Measurements from ENCODE around the gene DDX18. TPM values are rescaled to one million over a fixed set of nuclear protein-coding genes. Genes with fewer than 3 reads are reported as not detected.

DDX18 gene
- total RNA-seq, 2 experiments from 2014 or later, result 139 to 156 TPM

- DNase-seq (no peak), ATAC-seq (no peak)
- Mint-ChIP-seq H3K9me3 (no peaks in the 10 kb centered on the region), H3K27me3 (peaks cover 24% of the 10 kb centered on the region), H3K27ac (no peak overlapping the region), H3K4me1 (ENCODE audit: low read depth) (no peaks in the 10 kb centered on the region), H3K36me3 (ENCODE audit: low read depth) (no peaks in the 10 kb centered on the region), H3K4me3 (no peak overlapping the region)
- no peak for TF ChIP-seq CTCF (IDR thresholded peaks at IDR 0.05)
- intact Hi-C loops (cut with micrococcal nuclease), result no loop called here
- POLR2A ChIA-PET, result no interaction called here
- CTCF ChIA-PET, result no interaction called here
These were observed 38.8 kb downstream of the DDX18 start for GRCh38 chr2:117853316-117853715.

- ChIA-PET CTCF (no interaction called here), POLR2A (no interaction called here)
- no peak for DNase-seq
- Mint-ChIP-seq H3K27me3 (peaks cover 24% of the 10 kb centered on the region), H3K27ac (no peak overlapping the region), H3K36me3 (ENCODE audit: low read depth) (no peaks in the 10 kb centered on the region), H3K4me1 (ENCODE audit: low read depth) (no peaks in the 10 kb centered on the region), H3K4me3 (no peak overlapping the region), H3K9me3 (no peaks in the 10 kb centered on the region)
- no peak for ATAC-seq
- intact Hi-C loops (cut with micrococcal nuclease), result no loop called here
- no peak for TF ChIP-seq CTCF (IDR thresholded peaks at IDR 0.05)
These were observed 39.4 kb downstream of the DDX18 start for GRCh38 chr2:117853873-117854272.

GRCh38 chr2:117854610-117855009, 40.1 kb downstream of the DDX18 start:
- H3K27me3 Mint-ChIP-seq, result peaks cover 21% of the 10 kb centered on the region
- no peak overlapping the region for H3K4me3 Mint-ChIP-seq
- ChIA-PET POLR2A (no interaction called here), CTCF (no interaction called here)
- H3K27ac Mint-ChIP-seq, result no peak overlapping the region
- no peak for DNase-seq
- ATAC-seq, result no peak
- intact Hi-C loops (cut with micrococcal nuclease), result no loop called here
- H3K9me3 Mint-ChIP-seq, result no peaks in the 10 kb centered on the region
- H3K36me3 Mint-ChIP-seq (ENCODE audit: low read depth), result no peaks in the 10 kb centered on the region
- TF ChIP-seq CTCF (IDR thresholded peaks at IDR 0.05), result no peak
- H3K4me1 Mint-ChIP-seq (ENCODE audit: low read depth), result no peaks in the 10 kb centered on the region

- intact Hi-C loops (cut with micrococcal nuclease), result no loop called here
- Mint-ChIP-seq H3K4me1 (ENCODE audit: low read depth) (no peaks in the 10 kb centered on the region), H3K27ac (no peak overlapping the region), H3K4me3 (no peak overlapping the region), H3K27me3 (peaks cover 20% of the 10 kb centered on the region), H3K9me3 (no peaks in the 10 kb centered on the region), H3K36me3 (ENCODE audit: low read depth) (no peaks in the 10 kb centered on the region)
- TF ChIP-seq CTCF (IDR thresholded peaks at IDR 0.05), result no peak
- no peak for ATAC-seq
- POLR2A ChIA-PET, result no interaction called here
- no peak for DNase-seq
- CTCF ChIA-PET, result no interaction called here
These were observed 41.4 kb downstream of the DDX18 start for GRCh38 chr2:117855886-117856285.

GRCh38 chr2:117856415-117857210, 42.1 kb downstream of the DDX18 start:
- Mint-ChIP-seq H3K4me3 (no peak overlapping the region), H3K27me3 (peaks cover 18% of the 10 kb centered on the region), H3K9me3 (no peaks in the 10 kb centered on the region), H3K4me1 (ENCODE audit: low read depth) (no peaks in the 10 kb centered on the region), H3K27ac (no peak overlapping the region), H3K36me3 (ENCODE audit: low read depth) (no peaks in the 10 kb centered on the region)
- ATAC-seq (no peak), DNase-seq (no peak)
- ChIA-PET CTCF (interaction anchor here (0.5 kb wide), 1 partner anchor 74 kb away, joined by 3 read pairs; no protein-coding TSS in a partner anchor), POLR2A (interaction anchor here (0.6 kb wide), 1 partner anchor 1005 kb away, joined by 4 read pairs; no protein-coding TSS in a partner anchor)
- intact Hi-C loops (cut with micrococcal nuclease), result no loop called here
- no peak for TF ChIP-seq CTCF (IDR thresholded peaks at IDR 0.05)
